Upper lobe of right lung (tissue), 1 donor: ENCODE data around the gene GLTP. TPM values are rescaled to one million over a fixed set of nuclear protein-coding genes. Genes with fewer than 3 reads are reported as not detected.
A peak's percentile ranks its signal among the peaks of the same experiment; 100 is the strongest.

ENCODE experiments used
- ATAC-seq: fragments of 200-7000 bp; cut with Tn5 transposase; one replicate; pipeline ENCODE4 v1.9.1; 2020; ENCODE audit warnings: mild to moderate bottlenecking, moderate library complexity
- DNase-seq: peaks from one replicate; pipeline ENCODE4 v3.0.0-alpha.2; 2020
- H3K27ac ChIP-seq: fragments of 200-600 bp; one replicate; pipeline ENCODE4 v1.8.0; 2022
- H3K27me3 ChIP-seq: fragments of 200-600 bp; one replicate; pipeline ENCODE4 v1.8.0; 2022; ENCODE audit warnings: mild to moderate bottlenecking
- H3K36me3 ChIP-seq: fragments of 200-600 bp; one replicate; pipeline ENCODE4 v1.8.0; 2022
- H3K4me1 ChIP-seq: fragments of 200-600 bp; one replicate; pipeline ENCODE4 v1.8.0; 2022
- H3K4me3 ChIP-seq: fragments of 200-600 bp; one replicate; pipeline ENCODE4 v1.8.0; 2022; ENCODE audit warnings: mild to moderate bottlenecking
- H3K9me3 ChIP-seq: fragments of 200-600 bp; one replicate; pipeline ENCODE4 v1.8.0; 2022
- intact Hi-C: fragments of 100-400 bp; cut with DNase I; formaldehyde crosslinking; loops from one replicate; pipeline ENCODE4 v1.11.0; 2022
- total RNA-seq: library from RNA; stranded (reverse); fragmentation: NEBNext Ultra II Directional; extraction: Animal tissue kit (Norgen Biotek cat#: 25700); gene quantifications from one replicate; pipeline ENCODE4 v1.2.1, GENCODE V29; 2021
- TF ChIP-seq, protein P1 (sequence below): fragments of 200-600 bp; IDR thresholded peaks from one replicate; pipeline ENCODE4 v1.8.0; 2022; ENCODE audit warnings: antibody characterized with exemption
- donor health status: DM: no; HTN: yes; CAD: no; lungs with severe emphysema.

Gene GLTP
- total RNA-seq, 1 donor from 2014 or later = 44.0 TPM

DNA sequence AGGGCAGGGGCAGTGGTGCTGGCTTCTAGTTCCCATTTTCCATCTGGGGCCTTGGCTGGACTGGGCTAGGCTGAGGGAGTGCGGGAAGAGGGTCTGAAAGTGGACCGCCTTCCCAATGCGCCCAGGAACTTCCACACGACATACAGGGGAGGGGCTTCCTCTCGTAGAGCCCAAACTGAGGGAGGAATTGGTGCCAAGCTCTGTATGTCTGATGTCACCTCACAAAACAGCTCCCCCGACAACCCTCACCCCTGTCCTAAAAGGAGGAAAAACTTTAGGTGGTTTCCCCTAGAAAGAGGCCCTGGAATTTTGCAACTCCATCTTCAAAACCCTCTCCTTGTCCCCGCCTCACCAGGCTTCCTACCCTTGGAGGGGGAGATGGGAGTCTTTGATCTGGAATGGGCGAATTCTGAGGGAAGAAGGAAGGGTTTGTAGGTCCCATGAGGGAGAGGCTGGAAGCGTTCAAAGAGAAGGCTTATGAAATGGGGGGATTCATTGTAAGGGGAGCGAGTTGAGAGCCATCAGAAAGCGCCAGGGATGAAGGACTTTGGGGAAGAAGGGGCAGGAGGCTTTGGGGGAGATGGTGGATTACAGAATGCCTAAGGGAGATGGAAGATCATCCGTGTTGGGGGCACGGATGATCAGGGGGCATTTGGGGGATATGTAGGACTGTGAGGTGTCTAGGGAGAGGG lies 844 bp downstream of the GLTP start:
- DNase-seq = no peak
- Histone ChIP-seq H3K9me3 (no peaks in the 10 kb centered on the region), H3K4me1 (peaks cover 26% of the 10 kb centered on the region), H3K27me3 (no peaks in the 10 kb centered on the region), H3K4me3 (peak overlapping the region; percentile 75), H3K36me3 (no peaks in the 10 kb centered on the region), H3K27ac (peak overlapping the region; percentile 87)
- intact Hi-C loops = no loop called here
- peak; percentile 1 for ATAC-seq
- TF ChIP-seq, protein P1, sequence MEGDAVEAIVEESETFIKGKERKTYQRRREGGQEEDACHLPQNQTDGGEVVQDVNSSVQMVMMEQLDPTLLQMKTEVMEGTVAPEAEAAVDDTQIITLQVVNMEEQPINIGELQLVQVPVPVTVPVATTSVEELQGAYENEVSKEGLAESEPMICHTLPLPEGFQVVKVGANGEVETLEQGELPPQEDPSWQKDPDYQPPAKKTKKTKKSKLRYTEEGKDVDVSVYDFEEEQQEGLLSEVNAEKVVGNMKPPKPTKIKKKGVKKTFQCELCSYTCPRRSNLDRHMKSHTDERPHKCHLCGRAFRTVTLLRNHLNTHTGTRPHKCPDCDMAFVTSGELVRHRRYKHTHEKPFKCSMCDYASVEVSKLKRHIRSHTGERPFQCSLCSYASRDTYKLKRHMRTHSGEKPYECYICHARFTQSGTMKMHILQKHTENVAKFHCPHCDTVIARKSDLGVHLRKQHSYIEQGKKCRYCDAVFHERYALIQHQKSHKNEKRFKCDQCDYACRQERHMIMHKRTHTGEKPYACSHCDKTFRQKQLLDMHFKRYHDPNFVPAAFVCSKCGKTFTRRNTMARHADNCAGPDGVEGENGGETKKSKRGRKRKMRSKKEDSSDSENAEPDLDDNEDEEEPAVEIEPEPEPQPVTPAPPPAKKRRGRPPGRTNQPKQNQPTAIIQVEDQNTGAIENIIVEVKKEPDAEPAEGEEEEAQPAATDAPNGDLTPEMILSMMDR = no peak

DNA sequence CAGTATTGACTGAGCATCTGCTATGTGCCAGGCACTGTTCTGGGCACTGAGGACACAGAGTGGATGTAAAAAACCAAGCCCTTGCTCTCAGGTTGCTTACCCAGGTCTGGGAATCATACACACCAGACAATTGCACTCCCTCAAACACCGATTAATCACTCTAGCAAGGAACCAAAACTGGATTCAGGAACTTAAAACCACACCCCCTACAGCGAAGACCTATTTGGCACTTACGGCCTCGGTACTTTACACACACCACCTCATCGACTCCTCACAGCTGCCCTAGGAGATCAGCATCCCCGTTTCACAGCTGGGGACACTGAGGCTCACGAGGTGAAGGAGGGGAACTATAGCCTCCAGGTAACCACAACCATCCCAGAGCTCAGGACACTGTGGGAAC lies 1.6 kb downstream of the GLTP start:
- H3K27me3 ChIP-seq = no peaks in the 10 kb centered on the region
- H3K27ac ChIP-seq = peak overlapping the region; percentile 87
- no peaks in the 10 kb centered on the region for H3K9me3 ChIP-seq
- ATAC-seq = no peak
- DNase-seq = no peak
- H3K4me3 ChIP-seq = peak overlapping the region; percentile 75
- no peaks in the 10 kb centered on the region for H3K36me3 ChIP-seq
- peaks cover 26% of the 10 kb centered on the region for H3K4me1 ChIP-seq
- intact Hi-C loops = no loop called here
- TF ChIP-seq, protein P1 = no peak

DNA sequence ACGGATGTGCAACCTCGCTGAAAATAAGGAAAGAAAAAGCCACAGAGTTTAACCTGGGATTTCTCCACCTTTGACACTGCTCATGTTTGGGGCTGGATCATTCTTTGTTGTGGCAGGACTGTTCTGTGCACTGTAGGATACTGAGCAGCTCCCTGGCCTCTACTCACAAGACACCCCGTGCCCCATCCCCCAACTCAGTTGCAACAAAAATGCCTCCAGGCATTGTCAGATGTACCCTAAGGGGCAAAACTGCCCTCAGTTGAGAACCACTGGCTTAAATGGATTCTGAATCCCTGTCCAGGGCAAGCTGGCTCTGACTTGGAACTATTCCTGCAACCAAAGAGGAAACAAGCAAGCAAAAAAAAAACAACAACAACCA lies 2.1 kb downstream of the GLTP start:
- DNase-seq (no peak), ATAC-seq (no peak)
- H3K9me3 ChIP-seq = no peaks in the 10 kb centered on the region
- H3K36me3 ChIP-seq = no peaks in the 10 kb centered on the region
- no peaks in the 10 kb centered on the region for H3K27me3 ChIP-seq
- peaks cover 26% of the 10 kb centered on the region for H3K4me1 ChIP-seq
- H3K27ac ChIP-seq = no peak overlapping the region
- intact Hi-C loops = no loop called here
- no peak overlapping the region for H3K4me3 ChIP-seq
- TF ChIP-seq, protein P1 = no peak

DNA sequence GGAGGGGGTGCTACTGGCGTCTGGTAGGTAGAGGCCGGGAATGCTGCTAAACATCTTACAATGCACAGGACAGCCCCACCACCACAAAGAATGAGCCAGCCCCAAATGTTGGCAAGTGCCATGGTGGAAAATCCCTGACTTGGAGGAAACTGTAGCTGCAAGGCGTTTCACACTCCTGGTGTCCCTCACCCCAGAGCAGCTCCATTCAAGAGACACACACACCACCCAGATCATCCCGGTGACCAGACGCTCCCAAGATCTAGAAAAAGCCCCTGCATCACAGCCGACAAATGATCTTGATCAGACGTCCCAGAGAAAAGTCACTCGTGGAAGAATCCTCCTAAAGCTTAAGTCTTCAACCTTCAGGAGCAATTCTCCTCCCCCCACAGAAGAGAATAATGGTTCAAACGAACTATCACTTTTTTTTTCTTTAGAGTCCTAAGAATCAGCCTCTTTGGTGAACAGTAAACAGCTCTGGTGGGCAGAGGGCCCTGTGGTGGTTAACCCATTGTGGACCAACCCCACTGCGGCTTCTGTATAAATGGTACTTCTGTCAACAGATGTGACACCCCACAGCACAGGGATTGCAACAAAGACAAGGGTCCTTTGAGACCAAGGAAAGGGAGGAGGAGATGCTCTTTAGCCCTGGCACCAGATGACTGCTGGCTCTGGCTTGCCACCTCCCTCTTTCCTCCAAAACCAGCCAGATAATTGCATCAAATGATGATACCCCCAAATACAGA lies 2.7 kb downstream of the GLTP start:
- no peak for ATAC-seq
- Histone ChIP-seq H3K4me1 (peaks cover 26% of the 10 kb centered on the region), H3K4me3 (no peak overlapping the region), H3K9me3 (no peaks in the 10 kb centered on the region), H3K27ac (no peak overlapping the region), H3K36me3 (peaks cover under 1% of the 10 kb centered on the region), H3K27me3 (no peaks in the 10 kb centered on the region)
- intact Hi-C loops = no loop called here
- TF ChIP-seq, protein P1 = no peak
- no peak for DNase-seq

DNA sequence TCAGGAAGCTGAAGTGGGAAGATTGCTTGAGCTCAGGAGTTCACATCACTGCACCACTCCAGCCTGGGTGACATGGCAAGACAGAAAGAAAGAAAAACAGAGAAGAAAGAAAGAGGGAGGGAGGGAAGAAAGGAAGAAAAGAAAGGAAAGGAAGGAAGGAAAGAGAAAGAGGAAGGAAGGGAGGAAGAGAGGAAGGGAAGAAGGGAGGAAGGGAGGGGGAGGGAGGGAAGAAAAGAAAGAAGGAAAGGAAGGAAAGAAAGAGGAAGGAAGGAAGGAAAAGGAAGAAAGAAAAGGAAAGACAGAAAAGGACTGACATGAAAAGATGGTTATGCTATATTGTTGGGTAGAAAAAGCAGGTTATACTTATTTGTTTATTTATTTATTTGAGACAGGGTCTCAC lies 3.9 kb downstream of the GLTP start:
- Histone ChIP-seq H3K36me3 (peaks cover 5% of the 10 kb centered on the region), H3K27ac (no peak overlapping the region), H3K4me3 (no peak overlapping the region), H3K27me3 (no peaks in the 10 kb centered on the region), H3K4me1 (peaks cover 29% of the 10 kb centered on the region), H3K9me3 (no peaks in the 10 kb centered on the region)
- intact Hi-C loops = no loop called here
- ATAC-seq (no peak), DNase-seq (no peak)
- TF ChIP-seq, protein P1 = no peak
